Activated effector memory CD4-positive, alpha-beta T cell treated with anti-CD3 and anti-CD28 coated beads, Interleukin-2, amount 50 U/mL, for 16 hours (primary cell): ENCODE measurements around the gene ZNF710.
"Not testable (repeated sequence)": the region's sequence is repeated elsewhere in the genome, so short reads cannot be mapped to it uniquely, and the experiment has no call there.

Experiments used
- DNase-seq: peaks from one replicate; pipeline ENCODE4 v3.0.0-alpha.2; 2020

The ZNF710 gene

DNA sequence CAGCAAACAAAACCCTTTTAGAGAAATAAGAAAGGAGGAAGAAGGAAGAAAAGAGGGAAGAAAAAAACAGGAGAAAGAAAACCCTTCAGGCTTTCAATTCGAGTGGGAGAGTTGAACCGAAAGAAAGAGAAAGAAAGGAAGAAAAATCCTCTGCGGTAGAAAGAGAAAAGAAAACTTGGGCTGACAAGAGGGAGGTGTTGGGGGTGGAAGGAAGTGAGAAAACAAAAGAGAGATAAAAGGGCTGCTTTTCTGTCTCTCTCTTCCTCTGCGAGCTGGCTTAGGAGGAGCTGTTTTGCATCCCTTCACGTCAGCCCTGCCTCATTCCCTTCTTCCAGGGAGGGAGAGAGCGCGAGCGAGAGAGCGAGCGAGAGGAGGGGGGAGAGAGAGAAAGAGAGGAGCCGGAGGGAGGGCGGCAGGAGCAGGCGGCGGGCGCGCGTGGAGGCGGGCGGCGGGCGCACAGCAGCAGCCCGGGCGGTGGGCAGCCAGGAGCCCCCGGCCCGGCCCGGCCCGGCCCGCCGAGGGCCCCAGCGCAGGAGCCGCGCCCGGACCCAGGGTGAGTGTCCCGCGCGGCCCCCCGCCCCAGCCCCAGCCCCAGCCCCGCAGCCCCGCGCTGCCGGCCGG is at the start of gene ZNF710:
ZNF710 (plus strand) TSS at position 263 of the 621 bp plus-strand sequence. CDS start 65,814 bp downstream, outside the sequence.
- DNase-seq: peak; percentile 76

GRCh38 chr15:89954541-89954940 is 46.6 kb upstream of the ZNF710 start:
- no peak for DNase-seq

DNA sequence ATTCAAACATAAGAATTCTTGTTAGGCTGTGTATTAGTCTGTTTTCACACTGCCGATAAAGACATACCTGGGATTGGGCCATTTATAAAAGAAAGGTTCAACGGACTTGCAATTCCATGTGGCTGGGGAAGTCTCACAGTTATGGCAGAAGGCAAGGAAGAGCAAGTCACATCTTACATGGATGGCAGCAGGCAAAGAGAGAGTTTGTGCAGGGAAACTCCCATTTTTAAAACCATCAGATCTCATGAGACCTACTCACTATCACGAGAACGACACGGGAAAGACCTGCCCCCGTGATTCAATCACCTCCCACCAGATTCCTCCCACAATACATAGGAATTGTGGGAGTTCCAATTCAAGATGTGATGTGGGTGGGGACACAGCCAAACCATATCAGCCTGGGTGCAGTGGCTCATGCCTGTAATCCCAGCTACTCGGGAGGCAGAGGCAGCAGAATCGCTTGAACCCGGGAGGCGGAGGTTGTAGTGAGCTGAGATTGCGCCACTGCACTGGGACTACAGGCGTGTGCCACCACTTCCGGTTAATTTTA is 45.6 kb upstream of the ZNF710 start:
- DNase-seq: not testable (repeated sequence)

DNA sequence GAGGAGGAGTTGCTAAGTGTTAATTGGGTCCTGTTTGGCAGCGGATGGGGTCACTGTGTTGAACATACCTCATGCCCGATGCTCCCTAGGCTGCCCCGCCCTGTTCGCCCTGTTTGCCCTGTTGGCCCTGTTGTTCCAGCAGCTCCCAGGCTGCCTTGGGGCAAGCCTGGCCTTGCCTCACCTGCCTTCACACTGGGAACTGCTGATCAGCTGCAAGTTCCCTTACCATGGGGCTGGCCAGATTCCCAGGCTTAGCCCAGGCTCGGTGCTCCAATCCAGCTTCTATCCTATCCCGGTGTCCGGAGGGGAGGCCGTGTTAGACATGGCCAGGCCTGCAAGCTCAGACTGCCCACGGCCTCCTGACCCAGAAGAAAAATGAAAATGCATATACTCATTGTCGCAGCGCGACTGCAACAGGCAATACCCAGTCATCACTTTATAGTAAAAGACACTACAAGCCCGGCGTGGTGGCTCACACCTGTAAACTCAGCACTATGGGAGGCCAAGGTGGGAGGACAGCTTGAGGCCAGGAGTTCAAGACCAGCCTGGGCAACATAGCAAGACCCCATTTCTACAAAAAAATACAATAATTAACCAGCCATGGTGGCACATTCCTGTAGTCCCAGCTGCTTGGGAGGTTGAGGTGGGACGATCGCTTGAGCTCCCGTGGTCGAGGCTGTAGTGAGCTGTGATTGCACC is 42.9 kb upstream of the ZNF710 start:
- no peak for DNase-seq

DNA sequence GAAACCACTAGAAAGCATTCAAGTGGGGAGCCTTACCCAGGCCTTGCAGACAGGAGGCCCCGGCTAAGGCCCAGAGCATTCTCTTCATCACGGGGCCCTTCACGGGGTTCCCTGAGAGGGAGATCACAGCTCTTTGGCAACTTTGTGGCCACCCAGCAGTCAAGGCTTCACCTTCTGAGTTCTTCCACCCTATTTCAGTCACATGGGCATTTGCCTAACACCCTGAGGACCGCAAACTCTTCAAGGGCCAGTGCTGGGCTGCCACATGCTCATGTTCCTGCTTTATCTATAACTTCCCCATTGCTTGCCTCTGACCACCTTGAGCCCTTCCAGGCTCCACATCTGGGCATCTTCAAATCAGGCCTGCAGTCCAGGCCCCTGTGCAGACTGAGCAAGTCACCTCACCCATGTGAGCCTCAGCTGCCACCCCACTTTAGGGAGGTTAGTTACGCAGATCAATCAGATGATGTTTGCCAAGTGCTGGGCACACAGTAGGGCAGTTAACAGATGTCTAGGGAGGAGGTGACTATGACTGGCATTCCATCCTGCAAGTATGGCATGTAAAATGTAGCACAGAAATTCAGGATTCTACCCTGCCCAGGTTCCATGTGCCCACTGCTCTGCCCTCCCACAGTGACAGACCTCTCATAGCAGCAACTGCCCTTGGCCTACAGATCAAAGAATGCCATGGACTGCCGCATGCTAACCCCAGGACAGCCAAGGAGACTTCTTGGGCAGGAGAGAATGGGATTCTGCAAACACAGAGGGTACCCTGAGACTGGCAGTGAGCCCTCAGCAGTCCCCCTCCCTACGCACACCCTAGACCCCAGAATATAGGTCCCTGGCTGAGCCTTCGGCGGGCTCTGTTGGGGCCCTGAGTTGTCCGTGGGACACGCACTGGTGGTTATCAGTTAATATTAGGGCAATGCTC is 37.6 kb upstream of the ZNF710 start:
- no peak for DNase-seq

- no peak for DNase-seq
Measured at GRCh38 chr15:89964232-89964954, 36.7 kb upstream of the ZNF710 start.

- DNase-seq: no peak
Measured at GRCh38 chr15:89967881-89968280, 33.2 kb upstream of the ZNF710 start.

DNA sequence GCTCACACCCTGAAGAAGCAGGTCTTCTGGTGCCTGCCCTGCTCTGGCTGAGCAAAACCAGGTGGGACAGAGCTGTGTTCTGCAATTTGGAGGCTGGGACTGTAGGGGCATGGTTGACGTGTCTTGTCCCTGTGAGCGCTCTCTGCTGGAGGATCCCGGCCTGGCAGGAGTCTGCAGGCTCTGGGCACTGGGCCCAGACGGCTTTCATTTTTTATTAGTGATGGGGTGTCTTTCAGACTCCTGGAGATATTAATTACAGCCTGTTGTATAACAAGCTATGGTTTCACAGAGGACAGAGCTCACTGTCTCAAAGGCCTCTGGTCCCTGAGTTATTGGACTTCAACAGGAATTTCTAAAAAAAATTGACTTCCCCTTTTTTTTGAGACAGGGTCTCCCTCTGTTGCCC is 29.5 kb upstream of the ZNF710 start:
- DNase-seq: peak; percentile 75

GRCh38 chr15:89972085-89972484 is 29.0 kb upstream of the ZNF710 start:
- no peak for DNase-seq

- no peak for DNase-seq
Measured at GRCh38 chr15:89975482-89976245, 25.5 kb upstream of the ZNF710 start.

GRCh38 chr15:89976246-89976600 is 24.9 kb upstream of the ZNF710 start:
- no peak for DNase-seq

DNA sequence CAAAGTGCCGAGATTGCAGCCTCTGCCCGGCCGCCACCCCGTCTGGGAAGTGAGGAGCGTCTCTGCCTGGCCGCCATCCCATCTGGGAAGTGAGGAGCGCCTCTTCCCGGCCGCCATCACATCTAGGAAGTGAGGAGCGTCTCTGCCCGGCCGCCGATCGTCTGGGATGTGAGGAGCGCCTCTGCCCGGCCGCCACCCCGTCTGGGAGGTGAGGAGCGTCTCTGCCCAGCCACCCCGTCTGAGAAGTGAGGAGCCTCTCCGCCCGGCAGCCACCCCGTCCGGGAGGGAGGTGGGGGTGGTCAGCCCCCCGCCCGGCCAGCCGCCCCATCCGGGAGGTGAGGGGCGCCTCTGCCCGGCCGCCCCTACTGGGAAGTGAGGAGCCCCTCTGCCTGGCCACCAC is 23.3 kb upstream of the ZNF710 start:
- DNase-seq: not testable (repeated sequence)

- no peak for DNase-seq
Measured at GRCh38 chr15:89978914-89979313, 22.2 kb upstream of the ZNF710 start.

DNA sequence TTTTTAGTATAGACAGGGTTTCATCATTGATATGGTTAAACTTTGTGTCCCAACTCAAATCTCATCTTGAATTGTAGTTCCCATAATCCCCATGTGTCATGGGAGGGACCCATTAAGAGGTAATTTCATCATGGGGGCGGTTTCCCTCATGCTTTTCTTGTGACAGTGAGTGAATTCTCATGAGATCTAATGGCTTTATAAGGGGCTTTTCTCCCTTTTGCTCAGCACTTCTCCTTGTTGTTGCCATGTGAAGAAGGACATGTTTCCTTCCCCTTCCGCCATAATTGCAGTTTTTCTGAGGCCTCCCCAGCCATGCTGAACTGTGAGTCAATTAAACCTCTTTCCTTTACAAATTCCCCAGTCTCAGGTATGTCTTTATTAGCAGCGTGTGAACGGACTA is 20.2 kb upstream of the ZNF710 start:
- DNase-seq: no peak

DNA sequence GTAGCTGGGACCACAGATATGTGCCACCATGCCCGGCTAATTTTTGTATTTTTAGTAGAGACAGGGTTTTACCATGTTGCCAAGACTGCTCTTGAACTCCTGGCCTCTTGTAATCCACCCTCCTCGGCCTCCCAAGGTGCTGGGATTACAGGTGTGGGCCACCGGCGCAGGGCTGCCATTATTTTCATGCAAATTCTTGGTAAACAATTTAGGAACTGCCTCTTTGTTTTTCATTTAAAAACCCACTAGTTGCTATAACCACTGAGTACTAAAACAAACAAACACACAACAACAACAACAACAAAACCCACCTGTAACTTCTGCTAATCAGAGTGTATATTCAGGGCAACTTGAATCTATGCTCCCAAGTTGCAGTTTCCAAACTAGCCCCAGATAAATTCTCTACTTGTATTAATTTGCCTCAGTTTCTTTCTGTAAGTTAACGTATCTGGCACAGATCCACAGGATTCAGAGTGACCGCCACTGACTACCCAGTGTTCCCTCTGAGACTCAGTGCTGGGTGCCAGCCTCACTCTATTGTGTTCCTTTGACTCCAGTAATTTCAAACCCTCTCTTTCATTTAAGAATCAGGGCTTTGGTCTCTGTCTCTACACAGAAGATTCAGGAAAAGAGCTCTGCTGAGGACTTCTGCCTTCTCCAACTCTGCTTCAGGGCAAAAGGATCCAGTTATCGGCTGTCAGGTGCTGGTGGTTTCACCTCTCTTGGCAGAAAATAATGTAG is 18.6 kb upstream of the ZNF710 start:
- no peak for DNase-seq

DNA sequence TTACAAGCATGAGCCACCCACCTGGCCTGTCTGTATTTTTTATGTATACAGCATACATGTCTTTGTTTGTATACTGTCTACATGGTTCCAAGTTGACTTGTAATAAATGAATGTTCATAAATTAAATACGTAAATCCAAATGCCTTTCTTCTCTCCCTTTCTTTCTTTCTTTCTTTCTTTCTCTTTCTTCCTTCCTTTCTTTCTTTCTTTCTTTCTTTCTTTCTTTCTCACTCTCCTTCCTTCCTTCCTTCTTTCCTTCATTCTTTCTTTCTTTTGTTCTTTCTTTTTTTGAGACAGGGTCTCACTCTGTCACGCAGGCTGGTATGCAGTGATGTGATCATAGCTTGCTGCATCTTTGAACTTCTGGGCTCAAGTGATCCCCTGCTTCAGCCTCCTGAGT is 17.1 kb upstream of the ZNF710 start:
- DNase-seq: no peak

GRCh38 chr15:89984421-89985010 is 16.6 kb upstream of the ZNF710 start:
- no peak for DNase-seq

GRCh38 chr15:89985111-89985510 is 16.0 kb upstream of the ZNF710 start:
- DNase-seq: no peak

DNA sequence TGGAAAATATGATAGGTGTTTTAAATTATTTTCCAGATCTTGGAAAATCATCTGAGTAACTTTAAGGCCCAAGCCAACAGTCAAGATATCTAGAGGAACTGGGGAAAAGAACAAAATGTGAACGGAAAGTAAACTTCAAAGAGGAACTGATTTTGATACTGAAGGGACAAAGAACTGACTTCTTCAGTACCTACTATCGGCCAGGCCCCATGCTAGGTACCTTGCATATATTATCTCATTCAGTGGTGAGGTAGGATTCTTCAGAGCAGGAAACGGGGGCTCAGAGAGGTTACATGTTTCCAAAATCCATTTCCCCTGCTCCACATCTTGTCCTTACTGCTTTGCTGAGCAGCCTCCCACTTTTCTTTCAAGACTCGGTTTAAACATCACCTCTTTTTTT is 9.8 kb upstream of the ZNF710 start:
- DNase-seq: no peak

- no peak for DNase-seq
Measured at GRCh38 chr15:89993349-89993748, 7.8 kb upstream of the ZNF710 start.

- no peak for DNase-seq
Measured at GRCh38 chr15:89997079-89997478, 4.0 kb upstream of the ZNF710 start.
